ENCODE data around the gene PXN.
"Not testable (repeated sequence)": the region's sequence is repeated elsewhere in the genome, so short reads cannot be mapped to it uniquely, and the experiment has no call there.

PXN gene

GRCh38 chr12:120261951-120262851, 3.3 kb downstream of the PXN start:
- DNase-seq = no peak

- DNase-seq = no peak
These were observed 4.9 kb downstream of the PXN start for GRCh38 chr12:120260607-120261006.

GRCh38 chr12:120259418-120260202, 5.9 kb downstream of the PXN start:
- DNase-seq = no peak

- no peak for DNase-seq
These were observed 7.1 kb downstream of the PXN start for GRCh38 chr12:120258323-120258896.

- DNase-seq = peak; percentile 81
These were observed 8.3 kb downstream of the PXN start for GRCh38 chr12:120257041-120257821.

GRCh38 chr12:120254809-120255208, 10.7 kb downstream of the PXN start:
- DNase-seq = no peak

GRCh38 chr12:120253313-120253712, 12.2 kb downstream of the PXN start:
- DNase-seq = not testable (repeated sequence)

- DNase-seq = no peak
These were observed 13.2 kb downstream of the PXN start for GRCh38 chr12:120252071-120252906.

- not testable (repeated sequence) for DNase-seq
These were observed 14.0 kb downstream of the PXN start for GRCh38 chr12:120251364-120252070.

GRCh38 chr12:120249875-120250795, 15.4 kb downstream of the PXN start:
- DNase-seq = no peak

GRCh38 chr12:120249266-120249874, 16.2 kb downstream of the PXN start:
- no peak for DNase-seq

GRCh38 chr12:120247621-120248030, 17.9 kb downstream of the PXN start:
- DNase-seq = no peak

GRCh38 chr12:120247183-120247582, 18.3 kb downstream of the PXN start:
- DNase-seq = no peak

- not testable (repeated sequence) for DNase-seq
These were observed 18.8 kb downstream of the PXN start for GRCh38 chr12:120246705-120247104.

- no peak for DNase-seq
These were observed 22.4 kb downstream of the PXN start for GRCh38 chr12:120242971-120243699.

GRCh38 chr12:120242275-120242799, 23.2 kb downstream of the PXN start:
- no peak for DNase-seq

- no peak for DNase-seq
These were observed 23.8 kb downstream of the PXN start for GRCh38 chr12:120241561-120242274.

- no peak for DNase-seq
These were observed 25.1 kb downstream of the PXN start for GRCh38 chr12:120240495-120240833.

All from amniotic stem cell (primary cell).